Mesendoderm (in vitro differentiated cells): ENCODE results near the gene NAPB.
"Not testable (repeated sequence)": the region's sequence is repeated elsewhere in the genome, so short reads cannot be mapped to it uniquely, and the experiment has no call there.

Experiments used
- DNase-seq: peaks from one replicate; pipeline ENCODE4 v3.0.0; 2013
- H2AK5ac ChIP-seq: 2 replicates; pipeline ENCODE4 v1.6.1; 2013; ENCODE audit warnings: low read length, inconsistent platforms
- H2BK120ac ChIP-seq: 2 replicates; pipeline ENCODE4 v1.6.1; 2013; ENCODE audit warnings: low read depth, mild to moderate bottlenecking, low read length, moderate library complexity, mixed read lengths
- H2BK15ac ChIP-seq: replicated peaks from 2 replicates; pipeline ENCODE4 v1.6.1; 2013; ENCODE audit warnings: low read depth, mild to moderate bottlenecking, moderate library complexity
- H2BK5ac ChIP-seq: 2 replicates; pipeline ENCODE4 v1.6.1; 2013; ENCODE audit warnings: low read length, inconsistent platforms
- H3K18ac ChIP-seq: 2 replicates; pipeline ENCODE4 v1.6.1; 2013; ENCODE audit warnings: mild to moderate bottlenecking, low read length, mixed read lengths
- H3K23ac ChIP-seq: one replicate; pipeline ENCODE4 v1.6.1; 2013; ENCODE audit warnings: low read length
- H3K27ac ChIP-seq: 2 replicates; pipeline ENCODE4 v1.5.1; 2013; ENCODE audit warnings: low read depth, mild to moderate bottlenecking, inconsistent platforms, low read length, moderate library complexity
- H3K27me3 ChIP-seq: 2 replicates; pipeline ENCODE4 v1.6.1; 2013; ENCODE audit warnings: low read length, control low read depth, mild to moderate bottlenecking, inconsistent platforms; ENCODE audit not compliant: insufficient read depth, poor library complexity
- H3K36me3 ChIP-seq: 2 replicates; pipeline ENCODE4 v1.6.1; 2013; ENCODE audit warnings: low read length, inconsistent platforms; ENCODE audit not compliant: control insufficient read depth, insufficient read depth
- H3K4ac ChIP-seq: one replicate; pipeline ENCODE4 v1.6.1; 2013; ENCODE audit warnings: low read depth, mild to moderate bottlenecking, low read length, moderate library complexity
- H3K4me1 ChIP-seq: 2 replicates; pipeline ENCODE4 v1.6.1; 2013; ENCODE audit warnings: low read depth, low read length, inconsistent platforms; ENCODE audit not compliant: control insufficient read depth
- H3K4me2 ChIP-seq: 2 replicates; pipeline ENCODE4 v1.6.1; 2013; ENCODE audit warnings: low read length
- H3K4me3 ChIP-seq: 2 replicates; pipeline ENCODE4 v1.5.1; 2013; ENCODE audit warnings: mild to moderate bottlenecking, low read length
- H3K56ac ChIP-seq: one replicate; pipeline ENCODE4 v1.6.1; 2013; ENCODE audit warnings: low read length
- H3K79me1 ChIP-seq: 2 replicates; pipeline ENCODE4 v1.6.1; 2013; ENCODE audit warnings: low read length, inconsistent platforms
- H3K79me2 ChIP-seq: 2 replicates; pipeline ENCODE4 v1.6.1; 2013; ENCODE audit warnings: mild to moderate bottlenecking, low read length; ENCODE audit not compliant: control insufficient read depth, insufficient read depth
- H3K9ac ChIP-seq: 2 replicates; pipeline ENCODE4 v1.6.1; 2013; ENCODE audit warnings: low read length, inconsistent platforms
- H4K5ac ChIP-seq: one replicate; pipeline ENCODE4 v1.6.1; 2013; ENCODE audit warnings: low read length
- H4K8ac ChIP-seq: one replicate; pipeline ENCODE4 v1.6.1; 2013; ENCODE audit warnings: low read depth, mild to moderate bottlenecking, control low read depth, low read length, moderate library complexity
- WGBS: extraction: QIAGEN DNeasy Blood & Tissue Kit; methylation state at CpG from one replicate; pipeline ENCODE4 v1.1.7; 2013; ENCODE audit warnings: low lambda C conversion rate, missing lambda C conversion rate; ENCODE audit not compliant: insufficient coverage; ENCODE audit errors: extremely low coverage; 5-methylcytosine and 5-hydroxymethylcytosine counted together

The NAPB gene

GRCh38 chr20:23349338-23350195 lies 71.7 kb downstream of the NAPB start:
- no peak overlapping the region for H4K8ac ChIP-seq
- no peak overlapping the region for H3K23ac ChIP-seq
- peak overlapping the region; percentile 57 for H2BK5ac ChIP-seq
- H3K4ac ChIP-seq, result peak overlapping the region; percentile 28
- H4K5ac ChIP-seq, result no peak overlapping the region
- H3K4me3 ChIP-seq, result peak overlapping the region; percentile 85
- no peaks in the 10 kb centered on the region for H3K4me1 ChIP-seq
- peaks cover 16% of the 10 kb centered on the region for H3K79me1 ChIP-seq
- no peak overlapping the region for H2BK120ac ChIP-seq
- peak overlapping the region; percentile 94 for H3K9ac ChIP-seq
- no peaks in the 10 kb centered on the region for H3K36me3 ChIP-seq
- H2AK5ac ChIP-seq, result no peak overlapping the region
- peak overlapping the region; percentile 65 for H3K27ac ChIP-seq
- peak; percentile 70 for DNase-seq
- H3K18ac ChIP-seq, result peak overlapping the region; percentile 5
- no peak overlapping the region for H2BK15ac ChIP-seq
- peak overlapping the region; percentile 85 for H3K4me2 ChIP-seq
- H3K56ac ChIP-seq, result peak overlapping the region; percentile 98
- no peaks in the 10 kb centered on the region for H3K27me3 ChIP-seq
- peaks cover 26% of the 10 kb centered on the region for H3K79me2 ChIP-seq
- no CpG with 5 or more reads among the region's 23 CpGs for WGBS

GRCh38 chr20:23348510-23348909 lies 72.8 kb downstream of the NAPB start:
- DNase-seq, H3K18ac ChIP-seq, H2BK120ac ChIP-seq, H3K23ac ChIP-seq, H3K4me2 ChIP-seq, H2AK5ac ChIP-seq, H3K4me1 ChIP-seq, H3K9ac ChIP-seq, H3K4ac ChIP-seq, H3K56ac ChIP-seq, H4K8ac ChIP-seq, H3K4me3 ChIP-seq, H3K36me3 ChIP-seq, H3K27me3 ChIP-seq, H3K27ac ChIP-seq, H2BK5ac ChIP-seq, H4K5ac ChIP-seq, H2BK15ac ChIP-seq: not testable (repeated sequence)
- no CpG with 5 or more reads among the region's 6 CpGs for whole genome bisulfite sequencing
- Histone ChIP-seq H3K79me2 (peaks cover 22% of the 10 kb centered on the region), H3K79me1 (peaks cover 12% of the 10 kb centered on the region)

GRCh38 chr20:23347791-23348190 lies 73.5 kb downstream of the NAPB start:
- Histone ChIP-seq H2BK120ac (no peak overlapping the region), H3K9ac (no peak overlapping the region), H3K4me2 (no peak overlapping the region), H3K79me2 (peaks cover 18% of the 10 kb centered on the region), H3K4ac (no peak overlapping the region), H3K79me1 (peaks cover 9% of the 10 kb centered on the region), H2BK15ac (no peak overlapping the region), H3K56ac (no peak overlapping the region), H3K4me3 (no peak overlapping the region), H4K8ac (no peak overlapping the region), H3K36me3 (no peaks in the 10 kb centered on the region), H2AK5ac (no peak overlapping the region), H2BK5ac (no peak overlapping the region), H4K5ac (no peak overlapping the region), H3K4me1 (no peaks in the 10 kb centered on the region), H3K18ac (no peak overlapping the region), H3K23ac (no peak overlapping the region), H3K27ac (no peak overlapping the region), H3K27me3 (no peaks in the 10 kb centered on the region)
- no peak for DNase-seq
- WGBS, result no CpG with 5 or more reads among the region's 6 CpGs

GRCh38 chr20:23346002-23346401 lies 75.3 kb downstream of the NAPB start:
- Histone ChIP-seq H3K23ac (no peak overlapping the region), H2AK5ac (no peak overlapping the region), H3K56ac (no peak overlapping the region), H3K4me3 (no peak overlapping the region), H3K9ac (no peak overlapping the region), H3K18ac (no peak overlapping the region), H3K36me3 (no peaks in the 10 kb centered on the region), H2BK120ac (no peak overlapping the region), H2BK5ac (no peak overlapping the region), H3K4me1 (no peaks in the 10 kb centered on the region), H4K8ac (no peak overlapping the region), H3K27me3 (no peaks in the 10 kb centered on the region), H3K4ac (no peak overlapping the region), H3K79me1 (peaks cover 2% of the 10 kb centered on the region), H3K27ac (no peak overlapping the region), H4K5ac (no peak overlapping the region), H3K79me2 (peaks cover 3% of the 10 kb centered on the region), H3K4me2 (no peak overlapping the region), H2BK15ac (no peak overlapping the region)
- no peak for DNase-seq
- no CpG with 5 or more reads among the region's 4 CpGs for whole genome bisulfite sequencing

- Histone ChIP-seq H2BK15ac (no peak overlapping the region), H4K5ac (no peak overlapping the region), H3K79me1 (no peaks in the 10 kb centered on the region), H3K4me3 (no peak overlapping the region), H2AK5ac (no peak overlapping the region), H3K27ac (no peak overlapping the region), H3K23ac (no peak overlapping the region), H3K4me1 (no peaks in the 10 kb centered on the region), H3K56ac (no peak overlapping the region), H3K79me2 (no peaks in the 10 kb centered on the region), H3K27me3 (no peaks in the 10 kb centered on the region), H2BK5ac (no peak overlapping the region), H3K36me3 (no peaks in the 10 kb centered on the region), H3K4ac (no peak overlapping the region), H3K4me2 (no peak overlapping the region), H3K18ac (no peak overlapping the region), H3K9ac (no peak overlapping the region), H4K8ac (no peak overlapping the region), H2BK120ac (no peak overlapping the region)
- DNase-seq, result no peak
- WGBS, result no CpG with 5 or more reads among the region's 5 CpGs
These were observed 77.0 kb downstream of the NAPB start for GRCh38 chr20:23344336-23344735.

- Histone ChIP-seq H3K79me2 (no peaks in the 10 kb centered on the region), H3K4me2 (no peak overlapping the region), H4K8ac (no peak overlapping the region), H3K27ac (no peak overlapping the region), H3K79me1 (no peaks in the 10 kb centered on the region), H2AK5ac (no peak overlapping the region), H3K27me3 (no peaks in the 10 kb centered on the region), H3K18ac (no peak overlapping the region), H3K23ac (no peak overlapping the region), H3K4me1 (no peaks in the 10 kb centered on the region), H3K4me3 (no peak overlapping the region), H2BK120ac (no peak overlapping the region), H2BK5ac (no peak overlapping the region), H2BK15ac (no peak overlapping the region), H3K56ac (no peak overlapping the region), H3K36me3 (no peaks in the 10 kb centered on the region), H3K9ac (no peak overlapping the region), H4K5ac (no peak overlapping the region), H3K4ac (no peak overlapping the region)
- DNase-seq, result no peak
- no CpG with 5 or more reads among the region's 1 CpG for WGBS
These were observed 77.7 kb downstream of the NAPB start for GRCh38 chr20:23343590-23343989.
